Measurements from ENCODE around the gene MAP1A. TPM values are rescaled to one million over a fixed set of nuclear protein-coding genes. Genes with fewer than 3 reads are reported as not detected.
"Not testable (repeated sequence)": the region's sequence is repeated elsewhere in the genome, so short reads cannot be mapped to it uniquely, and the experiment has no call there.

Gene MAP1A
- total RNA-seq, 5 donors from 2014 or later (not counting 1 experiment from before 2014, with no cell fraction given): 1.4 to 4.2 (median 2.3) TPM

DNA sequence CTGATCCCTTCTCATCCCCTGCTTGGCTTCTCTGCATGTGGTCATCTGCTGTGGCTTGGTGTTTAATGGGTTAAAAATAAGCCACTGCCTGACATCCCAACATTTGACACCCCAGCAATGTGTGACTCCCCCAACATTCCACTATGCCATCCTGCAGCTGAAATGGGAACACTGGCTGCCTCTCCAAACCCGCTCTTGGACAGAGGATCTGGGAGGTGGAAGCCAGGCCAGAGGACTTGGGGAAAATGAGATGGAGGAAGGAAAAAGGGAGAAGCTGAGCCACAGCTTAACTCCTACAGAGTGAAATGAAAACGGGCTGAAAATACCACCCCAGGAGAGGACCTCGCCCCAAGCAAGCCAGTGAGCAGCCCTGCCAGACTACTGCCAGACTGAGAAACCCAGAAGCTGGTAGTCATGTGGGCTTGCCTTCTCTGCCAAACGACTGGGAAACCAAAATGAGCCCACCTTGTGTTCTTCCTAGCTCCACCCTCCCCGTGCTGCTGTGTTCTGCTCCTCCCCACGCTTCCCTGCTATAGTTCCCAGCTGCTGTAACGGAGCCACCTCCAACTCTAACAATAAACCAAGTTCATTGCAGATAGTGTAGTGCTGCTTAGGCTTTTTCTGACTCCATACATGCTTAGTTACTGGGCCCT, 13.7 kb downstream of the MAP1A start:
- no peaks in the 10 kb centered on the region for H3K4me1 Mint-ChIP-seq
- Histone ChIP-seq H3K4me3 (ENCODE audit: control insufficient read depth in 1 of 2, extremely low read depth in 1 of 2, low read length in 1 of 2) (no peak overlapping the region), H3K4me1 (ENCODE audit: control insufficient read depth in 1 of 2, extremely low read depth in 1 of 2, insufficient read depth in 2 of 2, low read length in 2 of 2) (no peaks in the 10 kb centered on the region), H3K9me3 (no peaks in the 10 kb centered on the region), H3K36me3 (ENCODE audit: control insufficient read depth in 2 of 2, extremely low read depth in 1 of 2, insufficient read depth in 1 of 2, low read length in 1 of 2) (peaks cover 5 to 10% of the 10 kb centered on the region in 2 donors), H3K27me3 (replicated peaks in 1 of 2; ENCODE audit: control insufficient read depth in 2 of 2, extremely low read depth in 1 of 2, insufficient read depth in 2 of 2, low read length in 1 of 2) (peaks cover 0 to 7% of the 10 kb centered on the region in 2 experiments), H3K27ac (ENCODE audit: low read length) (no peak overlapping the region)
- ATAC-seq (replicated peaks in 1 of 4): no peak
- 60% methylated on average over 2 of the region's 7 CpGs for WGBS (ENCODE audit: insufficient coverage)
- H3K27me3 Mint-ChIP-seq: no peaks in the 10 kb centered on the region
- ChIA-PET CTCF (no interaction called here), POLR2A (no interaction called here)
- H3K4me3 Mint-ChIP-seq: no peak overlapping the region
- no peak overlapping the region for H3K27ac Mint-ChIP-seq
- H3K9me3 Mint-ChIP-seq: no peaks in the 10 kb centered on the region
- no peak for DNase-seq
- H3K36me3 Mint-ChIP-seq: peaks cover 19% of the 10 kb centered on the region

DNA sequence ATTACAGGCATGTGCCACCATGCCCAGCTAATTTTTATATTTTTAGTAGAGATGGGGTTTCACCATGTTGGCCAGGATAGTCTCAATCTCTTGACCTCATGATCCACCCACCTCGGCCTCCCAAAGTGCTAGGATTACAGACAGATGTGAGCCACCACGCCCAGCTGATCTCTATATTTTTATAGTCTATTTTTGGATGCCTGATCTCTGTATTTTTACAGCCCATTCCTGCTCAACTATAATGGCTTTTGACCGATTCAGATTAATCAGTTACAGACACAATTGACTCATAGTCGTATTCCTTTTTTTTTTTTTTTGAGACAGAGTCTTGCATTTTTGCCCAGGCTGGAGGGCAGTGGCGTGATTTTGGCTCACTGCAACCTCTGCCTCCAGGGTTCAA, 15.4 kb downstream of the MAP1A start:
- H3K9me3 ChIP-seq; H3K4me3 ChIP-seq (ENCODE audit: control insufficient read depth in 1 of 2, extremely low read depth in 1 of 2, low read length in 1 of 2); H3K9me3 Mint-ChIP-seq; H3K4me1 ChIP-seq (ENCODE audit: control insufficient read depth in 1 of 2, extremely low read depth in 1 of 2, insufficient read depth in 2 of 2, low read length in 2 of 2); H3K4me1 Mint-ChIP-seq; DNase-seq; H3K4me3 Mint-ChIP-seq; H3K27ac Mint-ChIP-seq; H3K27me3 ChIP-seq (replicated peaks in 1 of 2; ENCODE audit: control insufficient read depth in 2 of 2, extremely low read depth in 1 of 2, insufficient read depth in 2 of 2, low read length in 1 of 2); H3K27me3 Mint-ChIP-seq; ATAC-seq (replicated peaks in 1 of 4); POLR2A ChIA-PET; H3K27ac ChIP-seq (ENCODE audit: low read length): not testable (repeated sequence)
- H3K36me3 ChIP-seq (ENCODE audit: control insufficient read depth in 2 of 2, extremely low read depth in 1 of 2, insufficient read depth in 1 of 2, low read length in 1 of 2): peaks cover 5 to 10% of the 10 kb centered on the region in 2 donors
- CTCF ChIA-PET: interaction anchor here in 1 of 2 donors (0.6 kb wide), 1 partner anchor 1725 kb away, joined by 3 read pairs; no protein-coding TSS in a partner anchor
- H3K36me3 Mint-ChIP-seq: peaks cover 22% of the 10 kb centered on the region
- WGBS (ENCODE audit: insufficient coverage): 90% methylated on average over 2 of the region's 5 CpGs

DNA sequence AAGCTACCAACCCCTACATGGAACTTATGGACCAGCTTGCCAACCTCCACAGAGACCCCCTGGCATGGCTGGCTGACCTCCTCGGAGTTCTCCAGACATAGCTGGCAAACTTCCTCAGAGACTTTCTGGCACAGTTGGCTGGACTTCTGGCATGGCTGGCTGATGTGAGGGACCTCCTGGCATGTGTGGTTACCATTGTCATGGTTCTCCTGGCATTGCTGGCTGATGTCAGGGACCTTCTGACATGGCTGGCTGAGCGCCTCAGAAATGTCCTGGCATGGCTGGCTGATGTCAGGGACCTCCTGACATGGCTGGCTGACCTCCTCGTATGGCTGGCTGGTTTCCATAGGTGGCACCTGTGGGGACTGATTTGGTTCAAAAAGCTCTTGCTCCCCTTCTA, 17.5 kb downstream of the MAP1A start:
- no peaks in the 10 kb centered on the region for H3K27me3 Mint-ChIP-seq
- Histone ChIP-seq H3K4me3 (ENCODE audit: control insufficient read depth in 1 of 2, extremely low read depth in 1 of 2, low read length in 1 of 2) (no peak overlapping the region), H3K27ac (ENCODE audit: low read length) (no peak overlapping the region), H3K27me3 (replicated peaks in 1 of 2; ENCODE audit: control insufficient read depth in 2 of 2, extremely low read depth in 1 of 2, insufficient read depth in 2 of 2, low read length in 1 of 2) (no peaks in the 10 kb centered on the region), H3K36me3 (ENCODE audit: control insufficient read depth in 2 of 2, extremely low read depth in 1 of 2, insufficient read depth in 1 of 2, low read length in 1 of 2) (peaks cover 5 to 10% of the 10 kb centered on the region in 2 donors), H3K9me3 (no peaks in the 10 kb centered on the region), H3K4me1 (ENCODE audit: control insufficient read depth in 1 of 2, extremely low read depth in 1 of 2, insufficient read depth in 2 of 2, low read length in 2 of 2) (no peaks in the 10 kb centered on the region)
- H3K4me1 Mint-ChIP-seq: no peaks in the 10 kb centered on the region
- 93% methylated on average over 3 of the region's 3 CpGs for WGBS (ENCODE audit: insufficient coverage)
- ATAC-seq (replicated peaks in 1 of 4) (no peak), DNase-seq (no peak)
- POLR2A ChIA-PET: no interaction called here
- CTCF ChIA-PET: no interaction called here
- no peak overlapping the region for H3K4me3 Mint-ChIP-seq
- H3K36me3 Mint-ChIP-seq: peaks cover 27% of the 10 kb centered on the region
- H3K9me3 Mint-ChIP-seq: no peaks in the 10 kb centered on the region
- H3K27ac Mint-ChIP-seq: no peak overlapping the region

DNA sequence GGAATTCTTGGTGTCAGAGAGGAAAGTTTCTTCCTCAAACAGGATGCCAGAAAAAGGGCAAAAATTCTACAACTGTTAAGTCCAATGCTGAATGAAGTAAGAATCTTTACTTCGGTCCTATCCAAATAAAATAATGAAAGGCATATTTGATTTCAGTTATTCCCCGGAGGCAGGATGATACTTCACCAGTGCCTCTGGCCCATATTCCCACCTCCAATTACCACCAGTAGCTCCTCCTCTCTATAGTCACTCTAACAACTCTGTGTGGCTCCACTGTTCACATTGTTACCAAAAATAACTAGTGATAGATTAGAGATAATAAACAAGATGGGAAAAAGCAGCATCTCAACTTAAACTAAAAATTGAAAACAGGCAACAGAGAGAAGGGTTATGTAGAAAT, 20.7 kb downstream of the MAP1A start:
- no peak for ATAC-seq (replicated peaks in 1 of 4)
- no peak overlapping the region for H3K27ac ChIP-seq (ENCODE audit: low read length)
- Mint-ChIP-seq H3K27ac (no peak overlapping the region), H3K27me3 (no peaks in the 10 kb centered on the region), H3K36me3 (peaks cover 27% of the 10 kb centered on the region), H3K9me3 (no peaks in the 10 kb centered on the region), H3K4me1 (peaks cover 0 to 3% (median 0%) of the 10 kb centered on the region in 3 donors), H3K4me3 (no peak overlapping the region)
- CTCF ChIA-PET: interaction anchor here in 1 of 2 donors (0.6 kb wide), 1 partner anchor 47 kb away, joined by 9 read pairs; no protein-coding TSS in a partner anchor
- WGBS (ENCODE audit: insufficient coverage): 100% methylated on average over 1 of the region's 2 CpGs
- POLR2A ChIA-PET: no interaction called here
- no peaks in the 10 kb centered on the region for H3K9me3 ChIP-seq
- no peaks in the 10 kb centered on the region for H3K4me1 ChIP-seq (ENCODE audit: control insufficient read depth in 1 of 2, extremely low read depth in 1 of 2, insufficient read depth in 2 of 2, low read length in 2 of 2)
- no peaks in the 10 kb centered on the region for H3K27me3 ChIP-seq (replicated peaks in 1 of 2; ENCODE audit: control insufficient read depth in 2 of 2, extremely low read depth in 1 of 2, insufficient read depth in 2 of 2, low read length in 1 of 2)
- no peak overlapping the region for H3K4me3 ChIP-seq (ENCODE audit: control insufficient read depth in 1 of 2, extremely low read depth in 1 of 2, low read length in 1 of 2)
- H3K36me3 ChIP-seq (ENCODE audit: control insufficient read depth in 2 of 2, extremely low read depth in 1 of 2, insufficient read depth in 1 of 2, low read length in 1 of 2): peaks cover 5 to 10% of the 10 kb centered on the region in 2 donors
- DNase-seq: no peak

DNA sequence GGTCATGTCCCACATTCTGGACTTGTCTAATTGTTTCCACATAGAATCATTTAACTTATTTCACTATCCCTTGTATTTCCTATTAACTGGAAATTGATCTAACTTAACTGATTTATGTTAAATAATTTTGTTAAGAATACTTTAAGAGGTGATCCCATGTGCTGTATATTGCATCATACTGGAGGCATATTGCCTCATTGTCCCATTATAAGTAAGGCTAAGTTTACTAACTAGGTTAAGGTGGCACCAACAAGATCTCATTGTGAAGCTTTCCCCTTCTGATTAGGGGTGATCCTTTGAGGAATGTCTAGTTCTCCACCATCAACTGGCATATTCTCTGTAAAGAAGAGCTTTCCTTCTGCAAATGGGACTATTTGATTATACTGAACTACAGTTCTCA, 24.4 kb downstream of the MAP1A start:
- H3K4me1 ChIP-seq (ENCODE audit: control insufficient read depth in 1 of 2, extremely low read depth in 1 of 2, insufficient read depth in 2 of 2, low read length in 2 of 2): no peaks in the 10 kb centered on the region
- no peak overlapping the region for H3K27ac ChIP-seq (ENCODE audit: low read length)
- Mint-ChIP-seq H3K36me3 (peaks cover 10% of the 10 kb centered on the region), H3K4me1 (peaks cover 0 to 3% (median 0%) of the 10 kb centered on the region in 3 donors), H3K27me3 (no peaks in the 10 kb centered on the region), H3K27ac (no peak overlapping the region), H3K9me3 (no peaks in the 10 kb centered on the region), H3K4me3 (no peak overlapping the region)
- DNase-seq: no peak
- no peaks in the 10 kb centered on the region for H3K27me3 ChIP-seq (replicated peaks in 1 of 2; ENCODE audit: control insufficient read depth in 2 of 2, extremely low read depth in 1 of 2, insufficient read depth in 2 of 2, low read length in 1 of 2)
- CTCF ChIA-PET: no interaction called here
- POLR2A ChIA-PET: no interaction called here
- H3K36me3 ChIP-seq (ENCODE audit: control insufficient read depth in 2 of 2, extremely low read depth in 1 of 2, insufficient read depth in 1 of 2, low read length in 1 of 2): no peaks in the 10 kb centered on the region
- no peaks in the 10 kb centered on the region for H3K9me3 ChIP-seq
- no peak for ATAC-seq (replicated peaks in 1 of 4)
- no peak overlapping the region for H3K4me3 ChIP-seq (ENCODE audit: control insufficient read depth in 1 of 2, extremely low read depth in 1 of 2, low read length in 1 of 2)

DNA sequence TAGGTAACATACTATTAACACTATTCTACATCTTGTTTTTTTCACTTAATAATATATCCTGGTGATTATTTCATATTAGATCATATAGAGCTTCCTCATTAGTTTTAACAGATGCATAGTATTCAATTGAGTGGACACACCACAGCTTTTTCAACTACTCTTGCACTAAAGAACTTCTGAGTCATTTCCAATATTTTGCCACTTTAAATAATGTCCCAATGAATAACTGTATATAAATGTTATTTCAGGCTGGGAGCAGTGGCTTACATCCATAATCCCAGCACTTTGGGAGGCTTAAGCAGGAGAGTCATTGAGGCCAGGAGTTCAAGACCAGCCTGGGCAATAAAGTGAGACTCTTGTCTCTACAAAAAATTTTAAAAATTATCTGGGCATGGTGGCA, 26.9 kb downstream of the MAP1A start:
- H3K27ac Mint-ChIP-seq: no peak overlapping the region
- peaks cover 14% of the 10 kb centered on the region for H3K36me3 Mint-ChIP-seq
- H3K4me1 Mint-ChIP-seq: peaks cover 0 to 3% (median 0%) of the 10 kb centered on the region in 3 donors

DNA sequence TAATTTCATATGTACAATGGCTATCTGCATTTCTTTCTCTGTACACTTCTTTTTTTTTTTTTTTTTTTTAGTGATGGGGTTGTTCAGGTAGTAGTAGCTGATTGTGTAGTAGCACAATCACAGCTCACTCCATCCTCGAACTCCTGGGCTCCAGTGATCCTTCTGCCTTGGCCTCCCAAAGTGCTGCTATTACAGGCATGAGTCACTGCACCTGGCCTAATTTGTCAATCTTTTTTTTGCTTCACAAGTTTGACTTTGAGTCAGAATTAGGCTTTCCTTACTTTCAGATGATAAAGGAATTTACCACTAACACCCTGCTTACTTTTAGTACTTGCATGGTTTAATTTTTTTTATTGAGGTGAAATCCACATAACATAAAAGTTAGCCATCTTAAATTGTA, 28.0 kb downstream of the MAP1A start:
- Mint-ChIP-seq H3K27ac (no peak overlapping the region), H3K4me1 (peaks cover 0 to 3% (median 0%) of the 10 kb centered on the region in 3 donors), H3K4me3 (no peak overlapping the region), H3K27me3 (no peaks in the 10 kb centered on the region), H3K36me3 (peaks cover 14% of the 10 kb centered on the region), H3K9me3 (no peaks in the 10 kb centered on the region)
- ChIA-PET POLR2A (no interaction called here), CTCF (no interaction called here)
- DNase-seq (no peak), ATAC-seq (replicated peaks in 1 of 4) (no peak)
- Histone ChIP-seq H3K4me1 (ENCODE audit: control insufficient read depth in 1 of 2, extremely low read depth in 1 of 2, insufficient read depth in 2 of 2, low read length in 2 of 2) (no peaks in the 10 kb centered on the region), H3K4me3 (ENCODE audit: control insufficient read depth in 1 of 2, extremely low read depth in 1 of 2, low read length in 1 of 2) (no peak overlapping the region), H3K9me3 (no peaks in the 10 kb centered on the region), H3K36me3 (ENCODE audit: control insufficient read depth in 2 of 2, extremely low read depth in 1 of 2, insufficient read depth in 1 of 2, low read length in 1 of 2) (no peaks in the 10 kb centered on the region), H3K27me3 (replicated peaks in 1 of 2; ENCODE audit: control insufficient read depth in 2 of 2, extremely low read depth in 1 of 2, insufficient read depth in 2 of 2, low read length in 1 of 2) (no peaks in the 10 kb centered on the region), H3K27ac (ENCODE audit: low read length) (no peak overlapping the region)
- WGBS (ENCODE audit: insufficient coverage): no CpG with 5 or more reads among the region's 1 CpG

More for the DNA sequence above, 26.9 kb downstream of the MAP1A start:
- CTCF ChIA-PET: no interaction called here
- H3K27ac ChIP-seq (ENCODE audit: low read length): no peak overlapping the region
- no peaks in the 10 kb centered on the region for H3K9me3 Mint-ChIP-seq
- H3K9me3 ChIP-seq: no peaks in the 10 kb centered on the region
- H3K4me1 ChIP-seq (ENCODE audit: control insufficient read depth in 1 of 2, extremely low read depth in 1 of 2, insufficient read depth in 2 of 2, low read length in 2 of 2): no peaks in the 10 kb centered on the region
- no peak for ATAC-seq (replicated peaks in 1 of 4)
- H3K4me3 ChIP-seq (ENCODE audit: control insufficient read depth in 1 of 2, extremely low read depth in 1 of 2, low read length in 1 of 2): no peak overlapping the region
- no peak overlapping the region for H3K4me3 Mint-ChIP-seq
- POLR2A ChIA-PET: no interaction called here
- H3K36me3 ChIP-seq (ENCODE audit: control insufficient read depth in 2 of 2, extremely low read depth in 1 of 2, insufficient read depth in 1 of 2, low read length in 1 of 2): no peaks in the 10 kb centered on the region
- no peaks in the 10 kb centered on the region for H3K27me3 Mint-ChIP-seq
- no peaks in the 10 kb centered on the region for H3K27me3 ChIP-seq (replicated peaks in 1 of 2; ENCODE audit: control insufficient read depth in 2 of 2, extremely low read depth in 1 of 2, insufficient read depth in 2 of 2, low read length in 1 of 2)
- no peak for DNase-seq
